RWPE1 (cell line): ENCODE measurements around the gene NXPH3.

Source experiments
- CTCF ChIA-PET: fragments of 350-600 bp; sonication (Branson Sonifier 250); formaldehyde crosslinking; extraction: SDS; loops from one replicate; lab custom pipeline; 2021; lab: Yijun Ruan, JAX
- POLR2A ChIA-PET: fragments of 400-600 bp; formaldehyde crosslinking; extraction: SDS; loops from one replicate; lab custom pipeline; 2020; ENCODE audit warnings: antibody characterized with exemption; ENCODE audit not compliant: low non-redundant PET; lab: Yijun Ruan, JAX
- DNase-seq: peaks from one replicate; pipeline ENCODE4 v3.0.0; 2012; ENCODE audit warnings: low spot score
- H3K27ac ChIP-seq: fragments of 450-650 bp; 2 replicates; pipeline ENCODE4 v1.5.1; 2017
- CTCF ChIP-seq: fragments of 450-650 bp; conservative IDR thresholded peaks from 2 replicates; pipeline ENCODE4 v1.5.1; 2017; ENCODE audit warnings: low read depth, mild to moderate bottlenecking

NXPH3 gene

GRCh38 chr17:49571283-49571682 is 4.4 kb upstream of the NXPH3 start:
- ChIA-PET POLR2A (no interaction called here), CTCF (interaction anchor here (0.7 to 2.7 kb wide), 6 partner anchors 15 to 138 kb away, joined by 3 to 27 read pairs (median 6); partner anchors contain the start of gene SLC35B1)
- no peak for TF ChIP-seq CTCF
- DNase-seq, result no peak
- H3K27ac ChIP-seq, result no peak overlapping the region

GRCh38 chr17:49571764-49572163 is 3.9 kb upstream of the NXPH3 start:
- no peak overlapping the region for H3K27ac ChIP-seq
- TF ChIP-seq CTCF, result no peak
- no peak for DNase-seq
- ChIA-PET CTCF (interaction anchor here (1.1 to 2.7 kb wide), 5 partner anchors 11 to 136 kb away, joined by 3 to 27 read pairs (median 6); partner anchors contain the start of gene SLC35B1), POLR2A (no interaction called here)

GRCh38 chr17:49572226-49572625 is 3.4 kb upstream of the NXPH3 start:
- POLR2A ChIA-PET, result no interaction called here
- CTCF ChIA-PET, result interaction anchor here (1.1 to 2.7 kb wide), 5 partner anchors 11 to 136 kb away, joined by 3 to 27 read pairs (median 6); partner anchors contain the start of gene SLC35B1
- no peak for TF ChIP-seq CTCF
- DNase-seq, result no peak
- 0 out of 2 replicates have a peak overlapping the region, but pooled peaks have one; percentile 1 for H3K27ac ChIP-seq

- TF ChIP-seq CTCF, result no peak
- CTCF ChIA-PET, result interaction anchor here (0.6 kb wide), 1 partner anchor 166 kb away, joined by 4 read pairs; no protein-coding TSS in a partner anchor
- DNase-seq, result no peak
- 0 out of 2 replicates have a peak overlapping the region, but pooled peaks have one; percentile 1 for H3K27ac ChIP-seq
- POLR2A ChIA-PET, result no interaction called here
Observed at GRCh38 chr17:49572806-49573420, 2.8 kb upstream of the NXPH3 start.

- DNase-seq, result no peak
- no peak overlapping the region for H3K27ac ChIP-seq
- TF ChIP-seq CTCF, result no peak
- ChIA-PET POLR2A (no interaction called here), CTCF (interaction anchor here (0.6 kb wide), 1 partner anchor 167 kb away, joined by 4 read pairs; no protein-coding TSS in a partner anchor)
Observed at GRCh38 chr17:49573510-49574322, 2.0 kb upstream of the NXPH3 start.

- no peak for DNase-seq
- no peak for TF ChIP-seq CTCF
- ChIA-PET POLR2A (no interaction called here), CTCF (interaction anchor here (0.6 to 2.1 kb wide), 4 partner anchors 121 to 953 kb away, joined by 3 to 7 read pairs (median 4); no protein-coding TSS in a partner anchor)
- H3K27ac ChIP-seq, result no peak overlapping the region
Observed at GRCh38 chr17:49574323-49574781, 1.3 kb upstream of the NXPH3 start.
